Panc1 (cell line): Measurements from ENCODE around the gene TEX35. TPM values are rescaled to one million over a fixed set of nuclear protein-coding genes. Genes with fewer than 3 reads are reported as not detected.

Experiments
- ATAC-seq: fragments of 200-7000 bp; cut with Tn5 transposase; 2 replicates; pipeline ENCODE4 v1.9.1; 2020; ENCODE audit warnings: mild to moderate bottlenecking, moderate library complexity
- BruUV-seq: library from RNA; stranded (reverse); fragments of 400-500 nt; replicated peaks from 2 replicates; lab custom pipeline; 2021; lab: Mats Ljungman, UMichigan
- CTCF ChIA-PET: fragments of 300-600 bp; sonication (Branson Sonifier 250); formaldehyde crosslinking; loops from one replicate; lab custom pipeline; 2022; ENCODE audit warnings: antibody characterized with exemption; lab: Charles Lee
- POLR2A ChIA-PET: fragments of 300-600 bp; sonication (Branson Sonifier 250); formaldehyde crosslinking; loops from one replicate; lab custom pipeline; 2022; ENCODE audit warnings: antibody characterized with exemption; lab: Charles Lee
- DNase-seq: peaks from one replicate; pipeline ENCODE4 v3.0.0-alpha.2; 2010; ENCODE audit warnings: low read depth, low spot score
- H3K27ac ChIP-seq: 2 replicates; pipeline ENCODE4 v1.5.1; 2011; ENCODE audit warnings: mild to moderate bottlenecking, low read length, inconsistent platforms
- H3K27me3 ChIP-seq: fragments of 200-500 bp; sonication (Bioruptor generic); 2 replicates; pipeline ENCODE4 v1.6.0; 2014; ENCODE audit warnings: low read length, inconsistent platforms; ENCODE audit not compliant: control insufficient read depth, insufficient read depth
- H3K36me3 ChIP-seq: fragments of 200-500 bp; sonication (Bioruptor generic); 2 replicates; pipeline ENCODE4 v1.5.1; 2014; ENCODE audit warnings: inconsistent platforms, mild to moderate bottlenecking, low read length, moderate library complexity; ENCODE audit not compliant: control insufficient read depth, insufficient read depth
- H3K4me1 ChIP-seq: 2 replicates; pipeline ENCODE4 v1.5.1; 2011; ENCODE audit warnings: inconsistent platforms, mild to moderate bottlenecking, low read length, moderate library complexity; ENCODE audit not compliant: control insufficient read depth, insufficient read depth
- H3K4me3 ChIP-seq, 2 experiments: 2 replicates each; pipeline ENCODE4 v1.5.1; 2011 to 2012; ENCODE audit warnings: low read depth in 2 of 2, low read length in 2 of 2, mild to moderate bottlenecking in 2 of 2, inconsistent platforms in 1 of 2, moderate library complexity in 1 of 2
- H3K9me3 ChIP-seq: fragments of 200-500 bp; sonication (Bioruptor generic); 2 replicates; pipeline ENCODE4 v1.5.1; 2014; ENCODE audit warnings: low read depth, mild to moderate bottlenecking, inconsistent platforms, low read length, moderate library complexity; ENCODE audit not compliant: control insufficient read depth, insufficient read depth
- POLR2AphosphoS5 ChIP-seq: IDR thresholded peaks from 2 replicates; pipeline ENCODE4 v1.6.1; 2012; ENCODE audit warnings: mild to moderate bottlenecking, low read depth, low read length, moderate library complexity
- REST ChIP-seq, 2 experiments: IDR thresholded peaks; 2 replicates each; pipeline ENCODE4 v1.6.1; 2011 to 2012; ENCODE audit warnings: low read depth in 2 of 2, control low read depth in 1 of 2, low read length in 1 of 2, mild to moderate bottlenecking in 1 of 2, moderate library complexity in 1 of 2; ENCODE audit not compliant: insufficient read depth in 1 of 2
- SIN3A ChIP-seq: IDR thresholded peaks from 2 replicates; pipeline ENCODE4 v1.6.1; 2012; ENCODE audit warnings: low read depth, mild to moderate bottlenecking, low read length, moderate library complexity, borderline replicate concordance; ENCODE audit not compliant: insufficient read depth
- TCF7L2 ChIP-seq: IDR thresholded peaks from 2 replicates; pipeline ENCODE4 v1.6.1; 2011; ENCODE audit warnings: mild to moderate bottlenecking, low read depth, low read length, inconsistent platforms
- in situ Hi-C: cut with HindIII; loops from 2 replicates; pipeline ENCODE4 v1.10.0; 2016; ENCODE audit warnings: low sequenced_read_pairs, low pct_unique_long_range_greater_than_20kb
- intact Hi-C: fragments of 100-400 bp; cut with micrococcal nuclease; formaldehyde crosslinking; loops from one replicate; pipeline ENCODE4 v1.10.0; 2022; ENCODE audit not compliant: unreplicated experiment
- total RNA-seq: library from RNA; stranded (reverse); gene quantifications from one replicate; pipeline ENCODE4 v1.2.1, GENCODE V29; 2021; ENCODE audit not compliant: unreplicated experiment
- TF ChIP-seq, protein P1 (sequence below): fragments of 450-650 bp; IDR thresholded peaks from 2 replicates; pipeline ENCODE4 v1.5.1; 2017; ENCODE audit warnings: mild to moderate bottlenecking

The TEX35 gene
- total RNA-seq, 1 experiment from 2014 or later, result not detected

DNA sequence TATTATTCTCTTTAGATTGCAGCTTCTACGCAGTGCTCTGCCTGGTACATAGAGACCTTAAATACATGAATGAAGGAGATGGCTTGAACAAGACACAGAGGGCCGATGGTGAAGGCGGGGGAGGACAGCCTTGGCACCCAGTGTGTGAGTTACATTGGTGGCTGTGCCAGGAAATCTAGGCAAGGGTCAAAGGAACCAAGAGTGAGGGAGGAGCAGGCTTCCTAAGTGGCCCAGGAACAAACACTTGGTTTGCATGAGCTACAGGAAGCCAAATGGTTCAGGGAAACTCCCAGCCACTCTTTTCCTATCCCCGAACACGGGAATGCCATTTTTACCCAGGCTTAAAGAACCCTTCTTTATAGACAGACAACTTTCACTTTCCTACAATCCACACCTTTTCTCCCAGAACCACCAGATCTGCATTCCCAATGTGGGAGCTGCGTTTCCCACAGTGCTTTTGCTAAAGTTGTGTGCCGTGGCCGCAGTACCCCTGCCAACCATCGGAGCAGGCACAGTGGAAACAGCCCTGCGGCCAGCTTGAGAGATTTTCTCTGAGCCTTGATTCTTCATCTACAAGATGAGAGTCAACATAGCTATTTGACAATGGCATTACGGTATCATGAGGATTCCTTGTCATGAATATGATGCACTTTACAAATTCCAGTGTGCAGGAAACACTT is 12.7 kb upstream of the TEX35 start:
- H3K4me3 ChIP-seq, result no peak overlapping the region
- DNase-seq (no peak), ATAC-seq (no peak)
- no TSS peak for BruUV-seq
- ChIA-PET POLR2A (interaction anchor here (0.7 kb wide), 1 partner anchor 407 kb away, joined by 3 read pairs; no protein-coding TSS in a partner anchor), CTCF (interaction anchor here (0.7 kb wide), 2 partner anchors 10 to 36 kb away, joined by 3 read pairs; no protein-coding TSS in a partner anchor)
- TF ChIP-seq SIN3A (no peak), POLR2AphosphoS5 (no peak), TCF7L2 (no peak)
- TF ChIP-seq, protein P1, sequence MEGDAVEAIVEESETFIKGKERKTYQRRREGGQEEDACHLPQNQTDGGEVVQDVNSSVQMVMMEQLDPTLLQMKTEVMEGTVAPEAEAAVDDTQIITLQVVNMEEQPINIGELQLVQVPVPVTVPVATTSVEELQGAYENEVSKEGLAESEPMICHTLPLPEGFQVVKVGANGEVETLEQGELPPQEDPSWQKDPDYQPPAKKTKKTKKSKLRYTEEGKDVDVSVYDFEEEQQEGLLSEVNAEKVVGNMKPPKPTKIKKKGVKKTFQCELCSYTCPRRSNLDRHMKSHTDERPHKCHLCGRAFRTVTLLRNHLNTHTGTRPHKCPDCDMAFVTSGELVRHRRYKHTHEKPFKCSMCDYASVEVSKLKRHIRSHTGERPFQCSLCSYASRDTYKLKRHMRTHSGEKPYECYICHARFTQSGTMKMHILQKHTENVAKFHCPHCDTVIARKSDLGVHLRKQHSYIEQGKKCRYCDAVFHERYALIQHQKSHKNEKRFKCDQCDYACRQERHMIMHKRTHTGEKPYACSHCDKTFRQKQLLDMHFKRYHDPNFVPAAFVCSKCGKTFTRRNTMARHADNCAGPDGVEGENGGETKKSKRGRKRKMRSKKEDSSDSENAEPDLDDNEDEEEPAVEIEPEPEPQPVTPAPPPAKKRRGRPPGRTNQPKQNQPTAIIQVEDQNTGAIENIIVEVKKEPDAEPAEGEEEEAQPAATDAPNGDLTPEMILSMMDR, result no peak
- H3K4me1 ChIP-seq, result no peaks in the 10 kb centered on the region
- intact Hi-C loops, result no loop called here
- H3K9me3 ChIP-seq, result no peaks in the 10 kb centered on the region
- H3K27me3 ChIP-seq, result no peaks in the 10 kb centered on the region
- no peak overlapping the region for H3K27ac ChIP-seq
- in situ Hi-C loops, result no loop called here
- no peaks in the 10 kb centered on the region for H3K36me3 ChIP-seq

DNA sequence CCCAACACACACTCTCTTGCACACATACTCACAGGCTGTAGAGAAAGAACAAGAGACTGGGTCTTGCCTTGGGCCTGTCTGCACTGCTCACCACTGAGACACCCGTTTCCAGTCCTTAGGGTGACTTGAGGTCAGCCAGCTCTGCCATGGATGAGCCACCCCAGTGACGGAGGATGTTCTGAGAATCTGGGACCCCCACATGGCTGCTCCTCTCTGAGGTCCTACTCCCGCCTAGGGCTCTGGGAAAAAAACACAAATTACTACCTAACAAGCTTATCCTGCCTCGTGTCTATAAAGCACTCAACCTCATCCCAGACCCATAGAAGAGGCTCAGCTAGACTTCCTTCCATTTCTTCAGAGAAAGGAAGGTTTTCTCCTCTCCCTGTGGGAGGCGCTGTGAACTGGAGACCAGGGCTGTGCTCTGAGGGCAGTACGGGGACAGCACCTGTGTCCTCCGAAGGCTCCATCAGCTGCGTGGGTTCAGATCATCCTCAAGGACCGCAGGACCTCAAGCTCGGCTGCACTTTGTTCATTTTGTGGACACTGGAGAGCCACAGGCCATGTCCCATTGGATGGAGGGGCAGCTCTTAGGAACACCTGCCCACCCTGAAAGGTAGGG is 11.9 kb upstream of the TEX35 start:
- BruUV-seq, result no TSS peak
- no peak for TF ChIP-seq POLR2AphosphoS5
- TF ChIP-seq, protein P1, result no peak
- TF ChIP-seq REST (IDR thresholded peaks at IDR 0.05; ENCODE audit: insufficient read depth in 1 of 2, low read depth in 2 of 2, low read length in 1 of 2), result no peak
- no peak for TF ChIP-seq TCF7L2
- no peak for TF ChIP-seq SIN3A
- DNase-seq (no peak), ATAC-seq (0 out of 2 replicates have a peak, but pooled peaks have one; percentile 4)
- Histone ChIP-seq H3K4me1 (no peaks in the 10 kb centered on the region), H3K27ac (no peak overlapping the region), H3K9me3 (no peaks in the 10 kb centered on the region), H3K36me3 (no peaks in the 10 kb centered on the region), H3K27me3 (no peaks in the 10 kb centered on the region), H3K4me3 (no peak overlapping the region)
- intact Hi-C loops (no loop called here), in situ Hi-C loops (no loop called here)
- POLR2A ChIA-PET, result interaction anchor here (0.7 kb wide), 1 partner anchor 407 kb away, joined by 3 read pairs; no protein-coding TSS in a partner anchor
- CTCF ChIA-PET, result interaction anchor here (0.7 to 1.8 kb wide), 4 partner anchors 9 to 64 kb away, joined by 3 to 5 read pairs (median 3); no protein-coding TSS in a partner anchor
